Neuron (in vitro differentiated cells): ENCODE measurements around the gene ADRA1B.

Experiments used
- H2AFZ ChIP-seq: one replicate; pipeline ENCODE4 v1.6.1; 2013; ENCODE audit warnings: low read depth, mild to moderate bottlenecking, inconsistent platforms, low read length, moderate library complexity
- H3K27me3 ChIP-seq: one replicate; pipeline ENCODE4 v1.6.1; 2013; ENCODE audit warnings: low read length; ENCODE audit not compliant: insufficient read depth
- H3K36me3 ChIP-seq: one replicate; pipeline ENCODE4 v1.6.1; 2013; ENCODE audit warnings: low read length; ENCODE audit not compliant: insufficient read depth
- H3K4me1 ChIP-seq: one replicate; pipeline ENCODE4 v1.6.1; 2013; ENCODE audit warnings: low read length; ENCODE audit not compliant: insufficient read depth
- H3K4me3 ChIP-seq: 2 replicates; pipeline ENCODE4 v1.5.1; 2013; ENCODE audit warnings: mild to moderate bottlenecking, low read length, moderate library complexity
- H3K9me3 ChIP-seq: one replicate; pipeline ENCODE4 v1.6.1; 2013; ENCODE audit warnings: low read length

ADRA1B gene

DNA sequence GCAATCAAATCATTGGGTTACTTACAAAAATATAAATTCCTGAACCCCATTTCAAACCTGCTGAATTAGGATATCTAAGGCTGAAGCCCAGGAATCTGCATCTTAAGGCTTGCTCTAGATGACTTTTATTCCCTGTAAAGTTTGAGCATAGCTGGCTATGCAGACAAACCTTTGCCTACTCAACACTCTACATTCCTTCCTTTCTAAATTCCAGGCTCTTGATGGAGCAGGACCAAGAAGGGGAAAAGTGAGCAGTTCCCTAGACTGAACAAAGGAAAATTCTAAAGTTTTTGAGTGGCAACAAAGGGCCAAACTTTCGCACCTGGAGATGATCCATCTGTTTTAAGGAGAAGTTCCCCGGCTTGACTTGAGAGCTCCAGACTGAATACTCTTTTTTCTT, 9.8 kb upstream of the ADRA1B start:
- H3K27me3 ChIP-seq, result peaks cover 2% of the 10 kb centered on the region
- no peak overlapping the region for H3K4me3 ChIP-seq
- no peaks in the 10 kb centered on the region for H3K4me1 ChIP-seq
- H2AFZ ChIP-seq, result no peak overlapping the region
- H3K9me3 ChIP-seq, result no peaks in the 10 kb centered on the region
- no peaks in the 10 kb centered on the region for H3K36me3 ChIP-seq

DNA sequence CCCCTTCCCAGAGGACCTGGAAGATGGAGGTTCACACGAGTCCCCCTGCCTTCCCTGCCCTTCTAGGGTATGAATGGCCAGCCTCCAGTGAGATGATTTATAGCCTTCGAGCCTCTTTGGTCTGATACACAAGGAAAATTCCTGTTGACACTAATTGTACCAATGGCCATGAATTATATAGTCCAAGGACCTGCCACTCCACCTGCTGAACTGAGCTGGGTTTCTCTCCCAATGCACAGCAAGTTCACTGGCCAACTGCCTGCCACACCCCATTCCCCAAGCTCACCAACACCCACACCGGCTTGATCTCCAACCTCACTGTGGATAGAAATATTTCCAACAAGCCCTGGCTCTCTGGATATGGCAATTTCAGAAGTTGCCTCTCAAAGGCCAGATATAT, 9.3 kb upstream of the ADRA1B start:
- Histone ChIP-seq H2AFZ (no peak overlapping the region), H3K9me3 (no peaks in the 10 kb centered on the region), H3K36me3 (no peaks in the 10 kb centered on the region), H3K27me3 (peaks cover 4% of the 10 kb centered on the region), H3K4me3 (no peak overlapping the region), H3K4me1 (no peaks in the 10 kb centered on the region)

DNA sequence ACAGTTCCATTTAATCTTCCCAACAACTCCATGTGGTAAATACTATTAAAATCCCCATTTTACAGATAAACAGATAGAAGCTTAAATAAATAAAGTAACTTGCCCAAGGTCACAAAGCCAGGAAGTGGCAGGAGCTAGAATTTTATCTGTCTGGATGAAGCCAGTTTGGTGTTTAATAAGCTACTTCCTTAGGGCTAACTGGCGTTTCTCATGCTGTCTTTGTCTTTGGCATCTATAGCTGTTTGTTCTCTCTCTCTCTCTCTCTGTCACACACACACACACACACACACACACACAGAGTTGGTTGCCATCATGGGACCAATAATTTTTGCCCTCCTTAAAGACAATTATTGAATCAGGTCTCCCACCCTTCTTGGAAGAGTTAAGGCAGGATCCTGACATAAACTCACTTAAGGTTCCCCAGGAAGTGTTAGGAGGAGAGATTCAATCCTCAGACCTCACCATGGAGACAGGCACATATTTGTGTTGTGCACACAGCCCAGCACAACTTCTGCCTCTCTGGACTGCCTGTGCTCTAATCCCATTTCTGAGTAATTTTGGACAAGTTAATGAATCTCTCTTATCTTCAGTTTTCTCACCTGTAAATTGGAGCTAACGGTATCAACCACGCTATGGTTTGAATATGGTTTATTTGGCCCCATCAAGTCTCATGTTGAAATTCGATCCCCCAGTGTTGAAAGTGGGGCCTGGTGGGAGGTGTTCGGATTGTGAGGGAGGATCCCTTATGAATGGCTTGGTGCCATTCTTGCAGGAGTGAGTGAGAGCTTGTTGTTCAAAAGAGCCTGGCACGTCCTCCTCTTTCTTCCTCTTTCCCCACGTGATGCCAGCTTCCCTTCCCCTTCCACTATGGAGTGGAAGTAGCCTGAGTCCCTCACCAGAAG, 8.3 kb upstream of the ADRA1B start:
- H3K4me3 ChIP-seq, result no peak overlapping the region
- H3K36me3 ChIP-seq, result no peaks in the 10 kb centered on the region
- H3K4me1 ChIP-seq, result no peaks in the 10 kb centered on the region

DNA sequence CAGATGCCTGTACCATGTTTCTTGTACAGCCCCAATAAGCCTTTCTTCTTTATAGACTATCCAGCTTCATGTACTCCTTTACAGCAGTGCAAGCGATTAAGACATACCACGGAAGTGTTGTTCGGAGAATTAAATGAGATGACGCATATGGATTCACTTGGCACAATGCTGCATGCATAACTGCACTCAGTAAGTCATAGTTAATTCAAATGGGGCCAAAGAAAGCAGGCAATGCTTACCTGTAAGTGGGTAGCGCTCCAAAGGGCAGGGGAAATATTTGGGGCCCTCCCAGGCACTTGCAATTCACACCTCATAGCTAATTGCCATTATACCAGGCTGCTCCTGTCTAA, 7.7 kb upstream of the ADRA1B start:
- Histone ChIP-seq H3K9me3 (no peaks in the 10 kb centered on the region), H3K27me3 (peaks cover 7% of the 10 kb centered on the region), H3K4me1 (no peaks in the 10 kb centered on the region), H3K4me3 (no peak overlapping the region), H2AFZ (no peak overlapping the region), H3K36me3 (no peaks in the 10 kb centered on the region)

More for the DNA sequence above, 8.3 kb upstream of the ADRA1B start:
- H2AFZ ChIP-seq, result no peak overlapping the region
- peaks cover 4% of the 10 kb centered on the region for H3K27me3 ChIP-seq
- H3K9me3 ChIP-seq, result no peaks in the 10 kb centered on the region

DNA sequence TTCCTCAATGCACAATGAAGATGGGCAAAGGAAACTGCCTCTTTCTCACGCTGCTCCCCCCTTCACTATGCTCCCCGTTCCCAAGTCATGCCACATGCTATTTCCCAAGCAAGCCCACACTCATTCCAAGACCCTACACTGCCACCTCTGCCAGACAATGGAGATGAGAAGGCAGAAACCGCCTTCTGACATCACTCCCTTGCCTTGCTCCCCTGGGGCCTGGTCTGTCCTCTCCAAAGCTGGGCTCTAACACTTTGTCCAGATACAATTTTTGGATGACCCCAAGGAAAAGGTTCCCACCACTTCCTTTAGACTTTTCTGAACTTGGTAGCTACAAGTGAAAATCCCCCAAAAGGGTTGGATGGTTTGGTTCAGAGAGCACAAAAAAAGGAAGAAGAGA, 7.2 kb upstream of the ADRA1B start:
- Histone ChIP-seq H2AFZ (no peak overlapping the region), H3K27me3 (peaks cover 11% of the 10 kb centered on the region), H3K9me3 (no peaks in the 10 kb centered on the region), H3K4me3 (no peak overlapping the region), H3K36me3 (no peaks in the 10 kb centered on the region), H3K4me1 (no peaks in the 10 kb centered on the region)

DNA sequence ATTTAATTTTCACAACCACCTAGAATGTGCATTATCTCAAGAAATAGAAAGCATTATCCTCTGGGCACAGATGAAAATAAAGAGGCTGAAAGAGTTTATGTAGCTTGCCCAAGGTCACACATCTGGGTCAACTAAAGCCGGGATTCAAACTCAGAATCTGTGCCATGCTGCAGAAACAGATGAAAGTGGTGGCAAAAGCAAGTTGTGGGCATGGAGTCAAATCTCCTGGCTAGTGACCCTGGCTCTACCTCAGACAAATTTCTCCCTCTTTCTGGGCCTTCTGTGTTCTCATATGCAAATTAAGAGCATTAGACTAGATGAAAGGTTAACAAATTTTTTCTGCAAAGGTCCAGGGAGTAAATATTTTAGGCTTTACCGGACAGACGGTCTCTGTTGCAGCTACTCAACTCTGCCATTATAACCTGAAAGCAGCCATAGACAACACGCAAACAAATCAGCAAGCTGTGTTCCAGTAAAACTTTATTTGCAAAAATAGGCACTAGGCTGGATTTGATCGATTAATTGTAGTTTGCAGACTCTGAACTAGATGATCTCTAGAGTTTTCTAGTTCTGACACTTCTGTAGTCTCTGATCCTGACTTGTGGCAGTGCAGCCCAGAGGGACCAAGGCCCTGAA, 6.0 kb upstream of the ADRA1B start:
- H3K4me1 ChIP-seq, result no peaks in the 10 kb centered on the region
- H3K4me3 ChIP-seq, result no peak overlapping the region
- H2AFZ ChIP-seq, result no peak overlapping the region
- H3K9me3 ChIP-seq, result no peaks in the 10 kb centered on the region
- H3K27me3 ChIP-seq, result peaks cover 23% of the 10 kb centered on the region
- H3K36me3 ChIP-seq, result no peaks in the 10 kb centered on the region

DNA sequence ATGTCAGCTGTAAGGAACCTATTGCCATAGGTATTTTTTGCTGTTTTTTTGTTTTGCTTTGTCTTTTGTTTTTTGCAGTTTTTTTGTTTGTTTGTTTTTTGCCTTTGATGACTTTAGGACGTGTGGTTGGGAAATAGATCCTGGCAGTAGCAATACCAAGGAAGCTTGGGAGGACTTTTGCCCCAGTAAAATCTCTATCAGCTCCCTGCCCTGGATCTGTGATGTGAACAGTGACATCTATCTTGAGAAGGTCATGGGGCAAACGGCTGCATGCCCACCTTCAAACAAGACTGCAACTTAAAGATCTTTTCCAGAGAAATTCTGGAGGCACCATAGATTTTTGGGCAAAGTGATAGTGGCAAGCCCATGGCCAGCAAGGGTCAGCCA, 5.4 kb upstream of the ADRA1B start:
- Histone ChIP-seq H3K4me1 (peaks cover 2% of the 10 kb centered on the region), H3K4me3 (no peak overlapping the region), H3K9me3 (no peaks in the 10 kb centered on the region), H3K36me3 (no peaks in the 10 kb centered on the region), H3K27me3 (peaks cover 28% of the 10 kb centered on the region), H2AFZ (no peak overlapping the region)

DNA sequence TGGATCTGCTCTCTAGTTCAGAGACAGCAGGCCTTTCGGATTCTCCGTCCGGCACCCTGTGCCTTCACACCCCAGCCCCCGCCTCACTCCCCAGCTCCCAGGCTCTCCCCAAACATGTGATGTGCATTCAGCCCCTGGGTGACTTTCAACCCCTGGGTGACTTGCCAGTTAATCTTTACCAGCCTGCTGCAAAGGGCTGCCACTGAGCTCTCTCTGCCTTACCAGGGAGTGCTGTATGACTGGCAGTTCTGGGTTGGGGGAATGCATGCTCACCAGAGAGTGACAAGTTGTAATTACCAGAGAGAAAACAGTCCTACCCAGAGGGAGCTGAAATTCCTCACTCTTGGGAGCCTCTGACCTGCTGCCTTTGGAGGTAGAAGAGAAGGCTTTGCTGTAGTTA, 4.9 kb upstream of the ADRA1B start:
- H2AFZ ChIP-seq, result no peak overlapping the region
- H3K4me3 ChIP-seq, result no peak overlapping the region
- H3K9me3 ChIP-seq, result no peaks in the 10 kb centered on the region
- no peaks in the 10 kb centered on the region for H3K36me3 ChIP-seq
- peaks cover 3% of the 10 kb centered on the region for H3K4me1 ChIP-seq
- H3K27me3 ChIP-seq, result peaks cover 30% of the 10 kb centered on the region

DNA sequence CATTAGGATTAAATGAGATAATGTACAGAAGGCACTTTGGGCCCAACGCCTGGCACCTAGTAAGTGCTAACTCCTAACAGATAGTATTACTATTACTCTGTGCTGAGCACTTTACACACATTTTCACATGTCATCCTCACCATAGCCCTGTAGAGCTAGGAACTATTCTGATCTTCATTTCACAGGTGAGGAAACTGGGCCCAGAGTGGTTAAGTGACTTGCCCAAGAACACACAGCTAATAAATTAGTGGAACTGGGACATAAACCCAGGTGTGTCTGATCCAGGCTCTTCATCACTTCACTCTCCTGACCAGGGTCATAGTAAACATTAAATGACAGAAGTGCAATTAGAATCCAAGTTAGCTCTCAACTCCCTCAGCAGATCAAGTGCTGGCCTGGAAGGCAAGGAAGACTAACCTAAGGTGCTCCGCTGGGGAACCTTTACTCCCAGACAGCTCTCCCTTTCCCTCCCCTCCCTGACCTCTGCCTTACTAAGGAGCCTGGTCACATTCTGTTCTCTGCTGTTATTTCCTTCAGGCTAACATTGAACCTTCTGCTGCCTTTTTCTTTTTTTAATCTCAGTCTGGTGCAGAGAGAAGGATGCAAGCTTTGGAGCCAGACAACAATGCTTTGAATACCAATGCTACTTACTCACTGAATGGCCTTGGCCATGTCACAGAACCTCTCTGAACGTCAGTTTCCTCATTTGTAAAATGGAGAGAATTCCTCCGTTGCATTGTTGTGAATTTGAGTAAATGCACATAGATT, 4.1 kb upstream of the ADRA1B start:
- H3K9me3 ChIP-seq, result peaks cover 4% of the 10 kb centered on the region
- H3K27me3 ChIP-seq, result peaks cover 37% of the 10 kb centered on the region
- H2AFZ ChIP-seq, result no peak overlapping the region
- H3K4me3 ChIP-seq, result no peak overlapping the region
- H3K36me3 ChIP-seq, result no peaks in the 10 kb centered on the region
- peaks cover 3% of the 10 kb centered on the region for H3K4me1 ChIP-seq

DNA sequence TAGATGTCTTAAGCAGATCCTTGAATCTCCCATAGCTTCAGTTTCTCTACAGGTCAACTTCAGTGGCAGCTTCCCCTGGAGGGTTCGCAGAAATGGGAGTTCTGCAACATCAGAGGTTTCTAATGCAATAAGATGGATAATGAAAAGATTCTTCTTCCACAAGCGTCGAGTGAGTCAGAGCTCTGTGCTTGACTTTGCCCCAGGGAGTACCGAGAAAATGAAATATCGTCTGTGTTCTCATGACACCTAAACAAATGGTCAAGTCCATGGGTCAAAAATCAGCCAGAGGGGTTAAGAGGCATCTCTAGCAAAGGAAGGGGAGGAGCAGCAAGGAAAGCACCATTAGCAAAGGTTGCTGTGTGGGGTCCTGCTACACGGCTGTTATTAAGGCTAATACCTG, 3.2 kb upstream of the ADRA1B start:
- H3K36me3 ChIP-seq, result no peaks in the 10 kb centered on the region
- H2AFZ ChIP-seq, result no peak overlapping the region
- H3K27me3 ChIP-seq, result peaks cover 43% of the 10 kb centered on the region
- H3K9me3 ChIP-seq, result peaks cover 6% of the 10 kb centered on the region
- H3K4me1 ChIP-seq, result peaks cover 3% of the 10 kb centered on the region
- no peak overlapping the region for H3K4me3 ChIP-seq

DNA sequence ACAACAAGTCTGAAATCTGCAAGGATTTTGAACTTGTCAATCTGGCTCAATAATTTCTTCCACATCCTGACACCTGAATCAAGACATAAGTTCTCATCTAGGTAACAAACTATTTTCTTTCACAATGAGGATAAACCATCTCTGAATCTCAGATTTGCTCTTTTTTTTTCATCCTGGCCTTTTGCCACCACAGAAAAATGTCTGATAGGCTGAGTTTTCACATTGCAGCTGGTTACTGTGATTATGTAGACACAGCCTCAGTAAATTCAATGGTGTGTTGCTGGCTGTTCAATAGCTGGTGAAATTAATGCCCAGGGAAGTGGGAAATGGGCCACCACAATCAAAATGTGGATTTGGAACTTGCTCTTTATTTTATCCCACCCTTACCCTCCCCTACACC, 2.8 kb upstream of the ADRA1B start:
- H3K4me3 ChIP-seq, result no peak overlapping the region
- peaks cover 6% of the 10 kb centered on the region for H3K9me3 ChIP-seq
- H2AFZ ChIP-seq, result no peak overlapping the region
- peaks cover 46% of the 10 kb centered on the region for H3K27me3 ChIP-seq
- peaks cover 3% of the 10 kb centered on the region for H3K4me1 ChIP-seq
- H3K36me3 ChIP-seq, result no peaks in the 10 kb centered on the region

DNA sequence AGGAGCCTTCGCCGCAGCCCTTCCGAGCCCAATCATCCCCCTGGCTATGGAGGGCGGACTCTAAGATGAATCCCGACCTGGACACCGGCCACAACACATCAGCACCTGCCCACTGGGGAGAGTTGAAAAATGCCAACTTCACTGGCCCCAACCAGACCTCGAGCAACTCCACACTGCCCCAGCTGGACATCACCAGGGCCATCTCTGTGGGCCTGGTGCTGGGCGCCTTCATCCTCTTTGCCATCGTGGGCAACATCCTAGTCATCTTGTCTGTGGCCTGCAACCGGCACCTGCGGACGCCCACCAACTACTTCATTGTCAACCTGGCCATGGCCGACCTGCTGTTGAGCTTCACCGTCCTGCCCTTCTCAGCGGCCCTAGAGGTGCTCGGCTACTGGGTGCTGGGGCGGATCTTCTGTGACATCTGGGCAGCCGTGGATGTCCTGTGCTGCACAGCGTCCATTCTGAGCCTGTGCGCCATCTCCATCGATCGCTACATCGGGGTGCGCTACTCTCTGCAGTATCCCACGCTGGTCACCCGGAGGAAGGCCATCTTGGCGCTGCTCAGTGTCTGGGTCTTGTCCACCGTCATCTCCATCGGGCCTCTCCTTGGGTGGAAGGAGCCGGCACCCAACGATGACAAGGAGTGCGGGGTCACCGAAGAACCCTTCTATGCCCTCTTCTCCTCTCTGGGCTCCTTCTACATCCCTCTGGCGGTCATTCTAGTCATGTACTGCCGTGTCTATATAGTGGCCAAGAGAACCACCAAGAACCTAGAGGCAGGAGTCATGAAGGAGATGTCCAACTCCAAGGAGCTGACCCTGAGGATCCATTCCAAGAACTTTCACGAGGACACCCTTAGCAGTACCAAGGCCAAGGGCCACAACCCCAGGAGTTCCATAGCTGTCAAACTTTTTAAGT, 819 bp downstream of the ADRA1B start:
- peak overlapping the region; percentile 8 for H3K4me3 ChIP-seq
- H3K36me3 ChIP-seq, result no peaks in the 10 kb centered on the region
- peaks cover 6% of the 10 kb centered on the region for H3K9me3 ChIP-seq
- peaks cover 3% of the 10 kb centered on the region for H3K4me1 ChIP-seq
- peaks cover 56% of the 10 kb centered on the region for H3K27me3 ChIP-seq
- H2AFZ ChIP-seq, result peak overlapping the region; percentile 40
